ENCODE measurements around the gene HRG. TPM values are rescaled to one million over a fixed set of nuclear protein-coding genes. Genes with fewer than 3 reads are reported as not detected.

Gene HRG
- total and polyA plus RNA-seq, 2 donors (not counting 3 experiments of a cell fraction or from before 2014, with no cell fraction given) = not detected

DNA sequence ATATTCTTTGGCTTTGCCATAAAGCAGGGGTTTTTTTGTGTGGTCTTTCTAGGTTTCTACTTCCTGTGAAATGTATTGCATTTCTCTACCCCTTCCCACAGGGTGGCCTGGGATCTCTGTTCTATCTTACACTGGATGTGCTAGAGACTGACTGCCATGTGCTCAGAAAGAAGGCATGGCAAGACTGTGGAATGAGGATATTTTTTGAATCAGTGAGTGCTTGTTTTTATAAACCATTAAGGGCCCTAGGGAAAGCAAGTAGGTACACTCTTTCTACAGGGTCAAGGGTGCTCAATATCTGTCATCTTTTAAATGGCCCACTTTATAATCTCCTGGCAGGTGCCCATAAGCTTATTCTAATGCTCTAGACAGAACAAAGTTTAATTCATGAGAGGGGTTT, 24.9 kb upstream of the HRG start:
- Histone ChIP-seq H3K79me2 (ENCODE audit: control insufficient read depth, insufficient read depth, low read length) (no peaks in the 10 kb centered on the region), H3K9ac (replicated peaks; ENCODE audit: extremely low read depth, insufficient read depth, low read length) (no peak overlapping the region), H3K9me1 (replicated peaks; ENCODE audit: control insufficient read depth, extremely low read depth, insufficient read depth, low read length) (no peaks in the 10 kb centered on the region), H3K36me3 (ENCODE audit: control insufficient read depth in 2 of 2, extremely low read depth in 1 of 2, insufficient read depth in 2 of 2, low read length in 2 of 2) (no peaks in the 10 kb centered on the region), H3K9me3 (replicated peaks; ENCODE audit: control insufficient read depth, insufficient read depth, low read length) (no peaks in the 10 kb centered on the region), H3K4me2 (ENCODE audit: insufficient read depth, low read length) (no peak overlapping the region), H3K27me3 (ENCODE audit: control insufficient read depth in 2 of 2, insufficient read depth in 2 of 2, low read length in 2 of 2) (peaks cover 0 to 3% of the 10 kb centered on the region in 2 experiments), H4K20me1 (replicated peaks; ENCODE audit: control insufficient read depth, extremely low read depth, insufficient read depth, low read length) (no peaks in the 10 kb centered on the region), H3K27ac (ENCODE audit: insufficient read depth, low read depth, low read length) (no peak overlapping the region), H3K4me1 (ENCODE audit: control insufficient read depth, extremely low read depth, insufficient read depth, low read length) (no peaks in the 10 kb centered on the region), H2AFZ (ENCODE audit: low read depth, low read length) (no peak overlapping the region), H3K4me3 (replicated peaks in 1 of 3; ENCODE audit: insufficient read depth in 1 of 3, low read depth in 1 of 3, low read length in 3 of 3) (no peak overlapping the region)
- intact Hi-C loops (cut with micrococcal nuclease) = no loop called here
- DNase-seq (ENCODE audit: low read depth, low spot score) = no peak
- POLR2A ChIA-PET = interaction anchor here (0.5 kb wide), 1 partner anchor 120 kb away, joined by 4 read pairs; no protein-coding TSS in a partner anchor
- dilution Hi-C loops (cut with MboI; ENCODE audit: extremely low pct_ligation_motif_present, low sequenced_read_pairs) = no loop called here
- TF ChIP-seq EZH2 (IDR thresholded peaks at IDR 0.05; ENCODE audit: borderline replicate concordance, low read depth, low read length, severe bottlenecking) (no peak), GATA2 (IDR thresholded peaks at IDR 0.05; ENCODE audit: insufficient read depth, insufficient read length, low read depth, low read length) (no peak), POLR2AphosphoS5 (IDR thresholded peaks at IDR 0.05; ENCODE audit: insufficient read depth, low read depth, low read length) (no peak), CTCF (IDR thresholded peaks at IDR 0.05; ENCODE audit: extremely low read depth in 1 of 2, insufficient read depth in 1 of 2, low read depth in 1 of 2, low read length in 2 of 2) (no peak), JUN (IDR thresholded peaks at IDR 0.05; ENCODE audit: borderline replicate concordance, insufficient read depth, insufficient read length, low read depth) (no peak)
- CTCF ChIA-PET = no interaction called here
- no TSS peak for BruUV-seq (replicated peaks)
- no peak for FAIRE-seq

DNA sequence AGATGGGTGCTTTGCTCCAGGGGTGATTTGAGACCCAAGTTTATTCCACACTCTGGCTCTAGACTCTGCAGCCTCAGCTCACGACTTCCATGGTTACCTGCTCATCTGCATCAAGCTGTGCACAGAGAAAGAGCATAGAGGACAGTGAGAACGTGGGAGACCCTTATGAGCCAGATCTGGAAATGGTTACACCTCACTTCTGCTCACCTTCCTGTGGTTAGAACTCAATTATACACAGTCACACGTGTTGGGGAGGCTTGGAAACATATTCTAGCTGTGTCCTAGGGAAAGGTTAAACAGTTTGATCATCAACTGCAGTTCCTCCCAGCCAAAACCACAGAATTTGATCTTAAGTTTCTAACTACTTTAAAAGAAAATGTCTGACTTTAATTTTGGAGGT, 23.8 kb upstream of the HRG start:
- H3K36me3 ChIP-seq (ENCODE audit: control insufficient read depth in 2 of 2, extremely low read depth in 1 of 2, insufficient read depth in 2 of 2, low read length in 2 of 2) = no peaks in the 10 kb centered on the region
- no peak overlapping the region for H2AFZ ChIP-seq (ENCODE audit: low read depth, low read length)
- no peak overlapping the region for H3K9ac ChIP-seq (replicated peaks; ENCODE audit: extremely low read depth, insufficient read depth, low read length)
- no peak overlapping the region for H3K4me2 ChIP-seq (ENCODE audit: insufficient read depth, low read length)
- no peaks in the 10 kb centered on the region for H4K20me1 ChIP-seq (replicated peaks; ENCODE audit: control insufficient read depth, extremely low read depth, insufficient read depth, low read length)
- no peaks in the 10 kb centered on the region for H3K9me1 ChIP-seq (replicated peaks; ENCODE audit: control insufficient read depth, extremely low read depth, insufficient read depth, low read length)
- no peaks in the 10 kb centered on the region for H3K4me1 ChIP-seq (ENCODE audit: control insufficient read depth, extremely low read depth, insufficient read depth, low read length)
- ChIA-PET POLR2A (no interaction called here), CTCF (interaction anchor here (1.0 to 1.3 kb wide), 2 partner anchors 25 to 27 kb away, joined by 3 to 5 read pairs; no protein-coding TSS in a partner anchor)
- BruUV-seq (replicated peaks) = no TSS peak
- TF ChIP-seq JUN (IDR thresholded peaks at IDR 0.05; ENCODE audit: borderline replicate concordance, insufficient read depth, insufficient read length, low read depth) (no peak), POLR2A (IDR thresholded peaks at IDR 0.05; ENCODE audit: low read depth, low read length) (no peak)
- H3K27ac ChIP-seq (ENCODE audit: insufficient read depth, low read depth, low read length) = no peak overlapping the region
- no peak for DNase-seq (ENCODE audit: low read depth, low spot score)
- no peak overlapping the region for H3K4me3 ChIP-seq (replicated peaks in 1 of 3; ENCODE audit: insufficient read depth in 1 of 3, low read depth in 1 of 3, low read length in 3 of 3)
- intact Hi-C loops (cut with micrococcal nuclease) (no loop called here), dilution Hi-C loops (cut with MboI; ENCODE audit: extremely low pct_ligation_motif_present, low sequenced_read_pairs) (no loop called here)
- no peak for FAIRE-seq
- no peaks in the 10 kb centered on the region for H3K79me2 ChIP-seq (ENCODE audit: control insufficient read depth, insufficient read depth, low read length)
- peaks cover 0 to 3% of the 10 kb centered on the region in 2 experiments for H3K27me3 ChIP-seq (ENCODE audit: control insufficient read depth in 2 of 2, insufficient read depth in 2 of 2, low read length in 2 of 2)
- H3K9me3 ChIP-seq (replicated peaks; ENCODE audit: control insufficient read depth, insufficient read depth, low read length) = no peaks in the 10 kb centered on the region

All from endothelial cell of umbilical vein (primary cell).